Loucy (cell line): ENCODE results near the gene SQSTM1.

Experiments
- H2AFZ ChIP-seq: fragments of 200-600 bp; sonication (generic); 2 replicates; pipeline ENCODE4 v1.6.0; 2016; ENCODE audit warnings: antibody characterized with exemption, mild to moderate bottlenecking, low read length, moderate library complexity
- H3F3A ChIP-seq: fragments of 200-600 bp; 2 replicates; pipeline ENCODE4 v1.6.0; 2016; ENCODE audit warnings: antibody characterized with exemption, low read depth, mild to moderate bottlenecking
- H3K27me3 ChIP-seq: fragments of 200-600 bp; sonication (generic); 2 replicates; pipeline ENCODE4 v1.6.1; 2014; ENCODE audit warnings: low read length, mild to moderate bottlenecking; ENCODE audit not compliant: insufficient read depth, poor library complexity, severe bottlenecking
- H3K36me3 ChIP-seq: fragments of 200-600 bp; sonication (generic); 2 replicates; pipeline ENCODE4 v1.6.1; 2016; ENCODE audit warnings: low read length; ENCODE audit not compliant: insufficient read depth
- H3K4me1 ChIP-seq: fragments of 200-600 bp; sonication (generic); 2 replicates; pipeline ENCODE4 v1.5.1; 2014; ENCODE audit warnings: low read length, mild to moderate bottlenecking; ENCODE audit not compliant: insufficient read depth, poor library complexity, severe bottlenecking
- H3K4me2 ChIP-seq: fragments of 200-600 bp; sonication (generic); 2 replicates; pipeline ENCODE4 v1.6.0; 2014; ENCODE audit warnings: antibody characterized with exemption, low read length, low read depth, mild to moderate bottlenecking; ENCODE audit not compliant: poor library complexity, severe bottlenecking
- H3K4me3 ChIP-seq: fragments of 200-600 bp; sonication (generic); 2 replicates; pipeline ENCODE4 v1.5.1; 2014; ENCODE audit warnings: low read length, mild to moderate bottlenecking, mixed read lengths; ENCODE audit not compliant: poor library complexity, severe bottlenecking
- H3K79me2 ChIP-seq: fragments of 200-600 bp; sonication (generic); 2 replicates; pipeline ENCODE4 v1.6.1; 2014; ENCODE audit warnings: low read length; ENCODE audit not compliant: insufficient read depth
- H3K9ac ChIP-seq: fragments of 200-600 bp; sonication (generic); 2 replicates; pipeline ENCODE4 v1.6.0; 2014; ENCODE audit warnings: mild to moderate bottlenecking, low read depth, low read length, moderate library complexity; ENCODE audit not compliant: poor library complexity, severe bottlenecking
- H3K9me2 ChIP-seq: fragments of 200-600 bp; sonication (generic); replicated peaks from 2 replicates; pipeline ENCODE4 v1.6.1; 2016; ENCODE audit warnings: low read depth, low read length, mixed read lengths
- H3K9me3 ChIP-seq: fragments of 200-600 bp; sonication (generic); 2 replicates; pipeline ENCODE4 v1.6.1; 2014; ENCODE audit warnings: mild to moderate bottlenecking, antibody characterized with exemption, low read length, low read depth; ENCODE audit not compliant: insufficient read depth
- H4K20me1 ChIP-seq: fragments of 200-600 bp; sonication (generic); 2 replicates; pipeline ENCODE4 v1.6.0; 2014; ENCODE audit warnings: antibody characterized with exemption, low read length, mild to moderate bottlenecking; ENCODE audit not compliant: insufficient read depth, poor library complexity, severe bottlenecking
- EZH2phosphoT487 ChIP-seq: fragments of 200-600 bp; IDR thresholded peaks from 2 replicates; pipeline ENCODE4 v1.6.1; 2018; ENCODE audit warnings: antibody characterized with exemption, mild to moderate bottlenecking, moderate library complexity, borderline replicate concordance
- TF ChIP-seq, protein P1 (sequence below): fragments of 200-600 bp; sonication (generic); conservative IDR thresholded peaks from 2 replicates; pipeline ENCODE4 v1.5.1; 2014; ENCODE audit warnings: mild to moderate bottlenecking, antibody characterized with exemption, low read length

Gene SQSTM1

GRCh38 chr5:179777456-179777855 is 43.2 kb upstream of the SQSTM1 start:
- Histone ChIP-seq H3K9me2 (no peaks in the 10 kb centered on the region), H4K20me1 (no peaks in the 10 kb centered on the region), H3K27me3 (no peaks in the 10 kb centered on the region), H3F3A (no peaks in the 10 kb centered on the region), H3K9ac (no peak overlapping the region), H3K4me3 (no peak overlapping the region), H2AFZ (no peak overlapping the region), H3K36me3 (peaks cover 25% of the 10 kb centered on the region; the same call in 1 of the 2 replicates), H3K4me1 (no peaks in the 10 kb centered on the region), H3K79me2 (no peaks in the 10 kb centered on the region), H3K4me2 (no peak overlapping the region), H3K9me3 (no peaks in the 10 kb centered on the region)
- no peak for TF ChIP-seq EZH2phosphoT487
- TF ChIP-seq, protein P1, sequence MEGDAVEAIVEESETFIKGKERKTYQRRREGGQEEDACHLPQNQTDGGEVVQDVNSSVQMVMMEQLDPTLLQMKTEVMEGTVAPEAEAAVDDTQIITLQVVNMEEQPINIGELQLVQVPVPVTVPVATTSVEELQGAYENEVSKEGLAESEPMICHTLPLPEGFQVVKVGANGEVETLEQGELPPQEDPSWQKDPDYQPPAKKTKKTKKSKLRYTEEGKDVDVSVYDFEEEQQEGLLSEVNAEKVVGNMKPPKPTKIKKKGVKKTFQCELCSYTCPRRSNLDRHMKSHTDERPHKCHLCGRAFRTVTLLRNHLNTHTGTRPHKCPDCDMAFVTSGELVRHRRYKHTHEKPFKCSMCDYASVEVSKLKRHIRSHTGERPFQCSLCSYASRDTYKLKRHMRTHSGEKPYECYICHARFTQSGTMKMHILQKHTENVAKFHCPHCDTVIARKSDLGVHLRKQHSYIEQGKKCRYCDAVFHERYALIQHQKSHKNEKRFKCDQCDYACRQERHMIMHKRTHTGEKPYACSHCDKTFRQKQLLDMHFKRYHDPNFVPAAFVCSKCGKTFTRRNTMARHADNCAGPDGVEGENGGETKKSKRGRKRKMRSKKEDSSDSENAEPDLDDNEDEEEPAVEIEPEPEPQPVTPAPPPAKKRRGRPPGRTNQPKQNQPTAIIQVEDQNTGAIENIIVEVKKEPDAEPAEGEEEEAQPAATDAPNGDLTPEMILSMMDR, result no peak

GRCh38 chr5:179777909-179778308 is 42.8 kb upstream of the SQSTM1 start:
- H3K9me3 ChIP-seq, result no peaks in the 10 kb centered on the region
- no peak overlapping the region for H3K4me3 ChIP-seq
- H3K9ac ChIP-seq, result no peak overlapping the region
- no peak overlapping the region for H3K4me2 ChIP-seq
- H3K79me2 ChIP-seq, result no peaks in the 10 kb centered on the region
- no peak overlapping the region for H2AFZ ChIP-seq
- no peak for TF ChIP-seq EZH2phosphoT487
- TF ChIP-seq, protein P1, result no peak
- H3F3A ChIP-seq, result no peaks in the 10 kb centered on the region
- H3K4me1 ChIP-seq, result no peaks in the 10 kb centered on the region
- no peaks in the 10 kb centered on the region for H3K27me3 ChIP-seq
- no peaks in the 10 kb centered on the region for H3K9me2 ChIP-seq
- peaks cover 25% of the 10 kb centered on the region; the same call in 1 of the 2 replicates for H3K36me3 ChIP-seq
- H4K20me1 ChIP-seq, result no peaks in the 10 kb centered on the region

DNA sequence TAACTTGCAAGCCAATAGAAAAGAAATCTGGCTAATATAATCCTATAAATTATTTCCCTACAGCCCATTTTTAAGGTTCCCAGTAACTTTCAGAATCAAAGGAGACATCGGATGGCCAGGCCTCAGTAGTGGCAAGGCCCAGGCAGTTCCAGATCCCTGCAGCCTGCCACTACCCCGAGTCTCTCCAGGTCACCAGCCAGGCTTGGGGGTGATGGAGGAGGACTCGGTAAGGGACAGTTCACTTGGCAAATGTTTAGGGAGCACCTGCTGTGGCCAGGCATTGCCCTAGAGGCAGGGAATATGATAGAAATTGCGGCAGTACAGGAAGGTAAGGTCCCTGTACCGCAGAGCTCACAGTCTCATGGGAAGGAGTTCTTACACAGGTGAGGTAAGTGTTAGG is 42.1 kb upstream of the SQSTM1 start:
- H3K4me1 ChIP-seq, result no peaks in the 10 kb centered on the region

More for the DNA sequence above, 42.1 kb upstream of the SQSTM1 start:
- no peaks in the 10 kb centered on the region for H3F3A ChIP-seq
- no peak overlapping the region for H3K9ac ChIP-seq
- no peaks in the 10 kb centered on the region for H4K20me1 ChIP-seq
- H3K4me2 ChIP-seq, result no peak overlapping the region
- no peaks in the 10 kb centered on the region for H3K79me2 ChIP-seq
- peaks cover 21% of the 10 kb centered on the region; the same call in 1 of the 2 replicates for H3K36me3 ChIP-seq
- H3K9me2 ChIP-seq, result no peaks in the 10 kb centered on the region
- no peaks in the 10 kb centered on the region for H3K27me3 ChIP-seq
- no peak overlapping the region for H2AFZ ChIP-seq
- no peak overlapping the region for H3K4me3 ChIP-seq
- TF ChIP-seq EZH2phosphoT487, result no peak
- TF ChIP-seq, protein P1, result no peak
- no peaks in the 10 kb centered on the region for H3K9me3 ChIP-seq
